HG03159 (cell line): ENCODE data around the gene RTF1.
A peak's percentile ranks its signal among the peaks of the same experiment; 100 is the strongest.
"Not testable (repeated sequence)": the region's sequence is repeated elsewhere in the genome, so short reads cannot be mapped to it uniquely, and the experiment has no call there.

Source experiments
- ATAC-seq: cut with Tn5 transposase; IDR thresholded peaks from one replicate; pipeline ENCODE4 v1.9.1; 2021; ENCODE audit warnings: mild to moderate bottlenecking, moderate library complexity; ENCODE audit not compliant: unreplicated experiment

The RTF1 gene

DNA sequence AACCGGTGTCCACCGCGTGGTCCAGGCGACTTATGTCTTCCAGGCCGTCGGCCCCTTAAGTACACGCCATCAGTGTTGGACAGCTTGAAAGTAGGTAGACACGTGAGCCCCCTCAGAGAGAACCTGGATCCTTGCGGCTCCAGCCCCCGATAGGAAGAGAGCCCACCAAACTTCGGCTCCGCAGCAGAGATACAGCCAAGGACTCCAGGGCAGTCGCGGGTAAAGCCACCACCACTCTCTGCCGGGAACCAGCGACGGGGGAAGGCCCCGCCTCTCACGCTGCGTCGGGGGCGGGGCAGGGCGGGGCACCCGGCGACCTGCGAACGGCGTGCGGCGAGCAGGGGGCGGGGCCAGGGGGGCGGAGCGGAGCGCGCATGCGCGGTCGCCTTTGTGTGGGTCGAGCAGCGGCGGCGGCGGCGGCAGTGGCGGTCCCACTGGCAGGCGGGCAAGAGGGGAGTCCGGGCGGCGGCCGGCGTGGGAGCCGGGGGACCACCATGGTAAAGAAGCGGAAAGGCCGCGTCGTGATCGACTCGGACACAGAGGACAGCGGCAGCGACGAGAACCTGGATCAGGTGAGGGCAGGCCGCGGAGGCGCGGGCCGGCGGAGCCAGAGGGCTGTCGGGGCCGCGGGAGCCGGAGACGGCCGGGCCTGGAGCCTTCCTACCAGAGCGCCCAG is at the start of gene RTF1:
Gene RTF1, plus strand, starts transcription at position 354 of the 676 bp plus-strand sequence. Its CDS starts 21 bp downstream, at position 375.
- peak; percentile 81 for ATAC-seq

DNA sequence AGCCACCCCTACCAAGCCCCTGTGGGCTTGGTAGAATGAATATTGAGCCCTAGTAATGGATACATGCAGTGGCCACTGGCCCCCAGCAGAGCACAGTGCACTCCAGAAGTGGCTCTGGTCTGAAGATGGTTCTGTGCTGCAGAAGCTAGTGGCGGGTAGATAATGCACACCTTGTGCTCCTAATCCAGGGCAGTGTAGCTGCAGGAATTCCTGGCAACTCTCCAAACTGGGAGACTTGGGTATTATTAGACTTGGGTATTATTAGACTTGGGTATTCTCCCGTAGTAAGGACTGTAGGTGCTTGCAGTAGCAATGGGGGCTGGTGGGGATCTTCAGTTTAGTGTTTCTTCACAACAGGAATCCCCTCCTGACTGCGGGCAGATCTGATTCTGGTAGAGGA is 49.5 kb upstream of the RTF1 start:
- no peak for ATAC-seq

DNA sequence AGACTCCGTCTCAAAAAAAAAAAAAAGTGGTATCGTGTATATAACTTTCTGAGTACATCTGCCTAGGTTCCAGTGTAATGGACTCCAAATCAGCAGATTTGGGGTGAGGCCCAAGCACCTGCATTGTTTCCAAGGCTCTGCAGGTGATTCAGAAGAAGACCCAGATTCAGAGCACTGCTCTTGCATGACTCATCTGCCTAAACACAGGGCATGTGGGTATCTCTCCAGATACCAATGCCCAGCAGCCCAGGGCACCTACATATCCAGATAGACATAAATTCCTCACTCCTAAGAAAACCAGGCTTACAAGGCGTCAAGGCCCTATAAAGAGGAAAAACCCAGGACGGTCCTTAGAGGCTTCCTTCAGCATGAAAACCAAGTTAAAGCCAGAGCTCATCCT is 38.9 kb upstream of the RTF1 start:
- ATAC-seq = no peak

DNA sequence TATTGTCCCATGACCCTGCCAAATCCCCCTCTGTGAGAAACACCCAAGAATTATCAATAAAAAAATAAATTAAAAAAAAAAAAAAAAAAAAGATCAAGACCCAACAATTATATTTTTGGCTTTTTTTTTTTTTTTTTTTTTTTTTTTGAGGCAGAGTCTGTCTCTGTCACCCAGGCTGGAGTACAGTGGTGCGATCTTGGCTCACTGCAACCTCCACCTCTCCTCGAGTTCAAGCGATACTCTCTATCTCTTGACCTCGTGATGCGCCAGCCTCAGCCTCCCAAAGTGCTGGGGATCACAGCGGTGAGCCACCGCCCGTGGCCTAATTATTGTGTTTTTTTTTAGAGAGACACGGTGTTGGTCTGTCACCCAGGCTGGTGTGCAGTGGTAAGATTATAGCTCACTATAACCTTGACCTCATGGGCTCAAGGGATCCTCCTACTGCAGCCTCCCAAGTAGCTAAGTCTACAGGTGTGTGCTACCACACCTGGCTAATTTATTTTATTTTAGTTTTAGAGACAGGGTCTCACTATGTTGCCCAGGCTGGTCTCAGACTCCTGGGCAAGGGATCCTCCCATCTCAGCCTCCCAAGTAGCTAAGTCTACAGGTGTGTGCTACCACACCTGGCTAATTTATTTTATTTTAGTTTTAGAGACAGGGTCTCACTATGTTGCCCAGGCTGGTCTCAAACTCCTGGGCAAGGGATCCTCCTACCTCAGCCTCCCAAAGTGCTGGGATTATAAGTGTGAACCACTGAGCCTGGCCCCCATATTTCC is 32.7 kb upstream of the RTF1 start:
- ATAC-seq = not testable (repeated sequence)

GRCh38 chr15:41387646-41388045 is 29.2 kb upstream of the RTF1 start:
- no peak for ATAC-seq

GRCh38 chr15:41392659-41393058 is 24.2 kb upstream of the RTF1 start:
- ATAC-seq = no peak

DNA sequence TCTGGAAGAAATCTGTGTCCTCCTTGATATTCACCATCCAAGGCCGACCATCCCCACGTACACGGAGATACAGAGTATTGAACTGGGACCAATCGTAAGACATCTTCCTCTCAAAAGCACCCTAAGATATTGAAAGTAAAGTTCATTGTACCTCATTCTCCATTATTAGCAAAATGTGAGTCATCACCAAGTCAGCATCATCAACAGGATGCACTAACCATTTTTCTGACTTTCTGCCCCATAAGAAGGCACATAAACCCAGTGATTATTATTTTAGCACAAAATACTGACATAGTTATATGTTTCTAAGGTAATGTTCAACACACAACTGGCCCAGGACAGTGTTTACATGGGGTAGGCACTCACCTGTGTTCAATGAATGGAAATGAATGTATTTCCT is 22.0 kb upstream of the RTF1 start:
- ATAC-seq = no peak

- no peak for ATAC-seq
Observed at GRCh38 chr15:41396111-41396510, 20.8 kb upstream of the RTF1 start.

DNA sequence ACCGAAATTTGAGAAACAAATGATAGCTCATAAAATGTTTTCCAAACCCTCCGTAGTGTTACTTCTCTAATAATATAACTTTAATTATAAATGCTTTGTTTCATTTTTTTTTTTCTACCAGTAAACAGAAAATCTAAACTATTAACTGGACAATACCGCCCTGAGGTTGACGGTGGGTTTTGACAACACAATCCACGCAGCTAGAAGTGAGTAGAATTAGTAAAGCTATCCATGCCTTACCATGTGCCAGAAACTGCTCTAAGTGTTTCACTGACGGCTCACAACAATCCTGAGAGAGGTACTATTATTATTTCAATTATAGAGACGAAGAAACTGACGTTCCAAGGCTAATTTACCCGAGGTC is 15.0 kb upstream of the RTF1 start:
- ATAC-seq = peak; percentile 15

- ATAC-seq = no peak
Observed at GRCh38 chr15:41407341-41407740, 9.6 kb upstream of the RTF1 start.

- no peak for ATAC-seq
Observed at GRCh38 chr15:41408234-41408641, 8.7 kb upstream of the RTF1 start.

GRCh38 chr15:41411031-41411430 is 5.9 kb upstream of the RTF1 start:
- ATAC-seq = no peak

GRCh38 chr15:41411441-41411840 is 5.5 kb upstream of the RTF1 start:
- ATAC-seq = no peak

- ATAC-seq = peak; percentile 5
Observed at GRCh38 chr15:41416128-41416741, 660 bp upstream of the RTF1 start.

GRCh38 chr15:41417418-41418195 is 712 bp downstream of the RTF1 start:
- peak; percentile 44 for ATAC-seq

DNA sequence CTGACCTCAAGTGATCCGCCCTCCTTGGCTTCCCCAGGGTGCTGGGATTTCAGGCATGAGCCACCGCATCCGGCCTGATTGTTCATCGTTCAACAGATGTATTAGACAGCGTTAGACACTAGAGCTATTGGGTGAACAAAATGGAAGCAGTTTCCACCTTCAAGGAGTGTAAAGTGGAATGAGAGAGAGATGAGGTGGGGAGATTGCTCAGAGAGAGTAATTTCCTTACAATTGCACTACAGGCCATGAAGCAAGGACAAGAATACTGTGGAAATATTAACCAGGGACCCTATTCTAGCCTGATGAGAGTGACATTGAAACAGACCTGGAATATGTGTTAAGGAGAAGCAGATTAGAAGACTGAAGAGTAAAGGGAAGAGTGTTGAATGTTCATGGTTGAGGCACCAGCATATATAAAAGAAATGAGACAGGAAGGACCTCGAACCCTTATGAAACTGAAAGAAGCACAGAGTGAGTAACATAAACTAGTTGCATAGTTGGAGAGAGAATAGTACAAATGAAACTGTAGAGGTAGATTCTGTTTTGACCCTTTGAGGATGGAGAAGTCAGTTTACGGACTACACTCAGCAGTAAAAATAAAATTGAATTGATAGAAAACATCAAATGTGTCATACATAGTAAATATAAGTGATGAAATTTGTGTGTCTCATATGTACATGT is 7.2 kb downstream of the RTF1 start:
- peak; percentile 77 for ATAC-seq

DNA sequence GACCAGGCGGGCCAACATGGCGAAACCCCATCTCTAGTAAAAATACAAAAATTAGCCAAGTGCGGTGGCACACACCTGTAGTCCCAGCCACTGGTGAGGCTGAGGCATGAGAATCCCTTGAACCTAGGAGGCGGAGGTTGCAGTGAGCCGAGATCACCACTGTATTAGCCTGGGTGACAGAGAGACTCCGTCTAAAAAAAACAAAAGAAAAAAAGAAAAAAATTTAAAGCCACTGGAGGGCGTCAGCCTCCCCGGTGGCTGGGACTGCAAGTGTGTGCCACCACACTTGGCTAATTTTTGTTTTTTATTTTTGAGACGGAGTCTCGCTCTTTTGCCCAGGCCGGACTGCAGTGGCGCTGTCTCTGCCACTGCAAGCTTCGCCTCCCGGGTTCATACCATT is 7.9 kb downstream of the RTF1 start:
- no peak for ATAC-seq

DNA sequence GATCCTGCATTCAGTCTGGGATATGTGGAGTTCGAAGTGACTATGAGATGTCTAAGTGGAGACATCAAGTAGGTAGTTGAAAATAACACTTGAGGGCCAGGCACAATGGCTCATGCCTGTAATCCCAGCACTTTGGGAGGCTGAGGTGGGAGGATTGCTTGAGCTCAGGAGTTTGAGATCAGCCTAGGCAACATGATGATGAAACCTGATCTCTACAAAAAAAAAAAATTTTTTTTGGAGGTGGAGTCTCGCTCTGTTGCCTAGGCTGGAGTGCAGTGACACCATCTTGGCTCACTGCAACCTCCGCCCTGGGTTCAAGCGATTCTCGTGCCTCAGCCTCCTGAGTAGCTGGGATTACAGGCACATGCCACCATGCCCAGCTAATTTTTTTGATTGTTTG is 9.0 kb downstream of the RTF1 start:
- ATAC-seq = not testable (repeated sequence)

DNA sequence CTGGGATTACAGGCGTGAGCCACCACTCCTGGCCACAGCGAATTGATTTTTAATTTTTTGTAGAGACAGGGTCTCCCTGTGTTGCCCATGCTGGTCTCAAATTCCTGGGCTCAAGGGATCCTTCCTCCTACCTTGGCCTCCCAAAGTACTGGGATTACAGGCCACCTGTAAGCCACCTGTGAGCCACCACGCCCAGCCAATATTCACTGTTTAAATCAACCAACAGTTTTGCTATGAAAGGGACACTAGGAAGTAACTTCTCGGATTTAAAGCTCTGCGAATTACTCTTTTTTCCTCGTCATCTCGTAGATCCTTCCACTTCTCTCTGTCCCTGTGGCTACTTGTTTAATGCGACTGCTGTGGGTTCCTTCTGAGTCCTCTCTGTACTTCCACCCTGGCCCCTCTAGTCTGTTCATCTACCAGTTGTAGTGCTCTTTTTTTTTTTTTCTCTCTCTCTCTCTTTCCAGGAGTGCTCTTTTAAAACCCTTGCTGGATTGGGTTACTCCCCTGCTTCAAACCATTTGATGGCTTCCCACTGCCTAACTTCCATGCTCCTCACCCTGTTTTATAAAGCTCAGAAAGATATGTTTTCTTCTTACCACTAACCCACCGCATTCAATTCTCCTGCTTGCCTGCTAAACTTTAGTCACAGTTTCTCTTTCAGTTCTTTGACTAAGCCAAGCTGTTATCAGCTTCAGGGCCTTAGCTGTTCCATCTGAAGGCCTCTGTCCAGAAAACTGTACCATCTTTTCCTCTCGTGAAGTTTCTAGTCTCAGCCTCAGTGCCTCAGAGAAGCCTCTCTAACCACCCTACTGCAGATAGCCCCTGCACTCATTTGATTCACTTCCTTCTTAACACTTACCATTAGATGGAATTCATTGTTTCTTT is 12.4 kb downstream of the RTF1 start:
- ATAC-seq = peak; percentile 76
